SIG-M5 treated with dmso at 0.1 percent for 504 hours (cell line): ENCODE results near the gene NUCB2.
"Not testable (repeated sequence)": the region's sequence is repeated elsewhere in the genome, so short reads cannot be mapped to it uniquely, and the experiment has no call there.

Experiments used
- DNase-seq: peaks from one replicate; lab custom pipeline; 2025; ENCODE audit not compliant: unreplicated experiment; lab: John Stamatoyannopoulos, UW

NUCB2 gene

GRCh38 chr11:17276236-17277023, at the start of gene NUCB2:
Gene NUCB2 (plus strand): TSS chr11:17276739. CDS start chr11:17295324, 18,585 bp downstream.
- peak; percentile 94 for DNase-seq

GRCh38 chr11:17228186-17228925, 48.2 kb upstream of the NUCB2 start:
- not testable (repeated sequence) for DNase-seq

- no peak for DNase-seq
Measured at GRCh38 chr11:17229481-17230152, 46.9 kb upstream of the NUCB2 start.

- DNase-seq, result peak; percentile 73
Measured at GRCh38 chr11:17230867-17231851, 45.4 kb upstream of the NUCB2 start.

- no peak for DNase-seq
Measured at GRCh38 chr11:17233101-17233500, 43.4 kb upstream of the NUCB2 start.

DNA sequence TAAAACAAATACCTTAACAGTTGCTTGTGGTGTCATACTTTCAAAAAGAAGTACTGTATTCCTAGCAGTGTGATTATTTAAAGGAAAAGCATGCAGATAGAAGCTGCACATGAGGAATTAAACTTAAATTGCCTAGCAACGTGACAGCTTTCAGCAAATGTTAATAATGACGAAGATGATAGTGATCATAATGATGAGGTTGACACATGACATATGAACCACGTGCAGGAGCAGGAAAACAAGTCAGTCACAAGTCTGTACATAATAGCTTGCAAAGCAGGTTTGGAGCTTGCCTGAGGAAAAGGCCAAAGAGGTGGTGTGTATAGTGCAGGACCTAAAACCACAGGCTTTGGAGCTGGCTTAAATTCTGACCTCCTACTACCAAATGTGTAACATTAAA, 38.2 kb upstream of the NUCB2 start:
- DNase-seq, result peak; percentile 62

DNA sequence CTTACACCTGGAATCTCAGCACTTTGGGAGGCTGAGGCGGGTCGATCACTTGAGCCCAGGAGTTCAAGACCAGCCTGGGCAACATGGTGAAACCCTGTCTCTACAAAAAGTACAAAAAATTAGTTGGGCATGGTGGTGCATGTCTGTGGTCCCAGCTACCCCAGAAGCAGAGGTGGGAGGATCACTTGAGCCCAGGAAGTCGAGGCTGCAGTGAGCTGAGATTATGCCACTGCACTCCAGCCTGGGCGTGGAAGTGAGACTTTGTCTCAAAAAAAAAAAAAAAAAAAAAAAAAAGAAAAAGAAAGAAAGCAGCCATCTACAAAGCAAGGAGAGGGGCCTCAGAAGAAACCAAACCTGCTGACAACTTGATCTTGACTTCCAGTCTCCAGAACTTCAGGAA, 36.6 kb upstream of the NUCB2 start:
- not testable (repeated sequence) for DNase-seq

DNA sequence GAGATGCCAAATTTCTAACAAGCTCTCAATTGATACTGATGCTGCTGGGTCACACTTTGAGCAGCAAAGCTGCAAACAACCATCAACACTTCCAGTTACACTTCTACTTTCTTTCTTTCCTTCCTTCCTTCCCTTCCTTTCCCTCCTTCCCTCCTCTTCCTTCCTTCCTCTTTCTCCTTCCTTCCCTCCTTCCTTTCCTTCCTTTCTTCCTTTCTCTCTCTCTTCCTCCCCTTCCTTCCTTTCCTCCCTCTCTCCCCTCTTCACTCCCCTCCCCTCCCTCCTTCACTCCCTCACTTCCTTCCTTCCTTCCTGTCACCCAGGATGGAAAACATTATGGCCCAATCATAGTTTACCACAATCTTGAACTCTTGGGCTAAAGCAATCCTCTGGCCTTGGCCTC, 35.8 kb upstream of the NUCB2 start:
- DNase-seq, result no peak

GRCh38 chr11:17242954-17243353, 33.6 kb upstream of the NUCB2 start:
- DNase-seq, result not testable (repeated sequence)

DNA sequence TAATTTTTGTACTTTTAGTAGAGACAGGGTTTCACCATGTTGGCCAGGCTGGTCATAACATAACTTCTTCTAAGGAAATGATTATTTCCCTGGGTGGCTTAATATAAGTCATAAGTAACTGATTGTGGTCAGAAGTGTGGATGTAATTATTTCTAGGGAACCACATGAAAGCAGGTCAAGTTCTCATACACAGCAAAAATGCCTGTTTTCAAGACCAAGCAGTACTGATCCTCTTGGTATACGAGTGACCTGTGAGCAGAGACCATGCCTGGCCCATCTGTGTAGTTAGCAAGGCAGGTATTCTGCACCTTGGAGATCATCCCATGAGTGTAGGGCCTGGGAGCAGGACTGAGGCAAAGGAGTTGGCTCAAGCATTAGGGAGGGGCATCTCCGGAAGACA, 32.5 kb upstream of the NUCB2 start:
- DNase-seq, result no peak

- no peak for DNase-seq
Measured at GRCh38 chr11:17250561-17251350, 25.8 kb upstream of the NUCB2 start.

- DNase-seq, result no peak
Measured at GRCh38 chr11:17252704-17253103, 23.8 kb upstream of the NUCB2 start.

DNA sequence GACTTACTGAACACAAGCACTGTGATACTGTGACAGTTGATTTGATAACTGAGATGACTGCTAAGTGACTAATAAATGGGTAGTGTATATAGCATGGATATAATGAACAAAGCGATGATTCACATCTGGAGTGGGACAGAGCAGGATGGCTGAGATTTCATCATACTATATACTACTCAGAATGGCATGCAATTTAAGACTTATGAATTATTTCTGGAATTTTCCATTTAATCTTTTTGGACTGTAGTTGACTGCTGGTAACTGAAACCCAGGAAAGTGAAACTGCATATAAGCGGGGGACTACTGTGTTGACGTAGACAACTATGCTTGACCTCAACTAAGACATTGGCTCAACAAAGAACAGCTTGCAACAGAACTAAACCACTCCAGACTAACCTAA, 20.0 kb upstream of the NUCB2 start:
- no peak for DNase-seq

GRCh38 chr11:17257196-17257595, 19.3 kb upstream of the NUCB2 start:
- no peak for DNase-seq

DNA sequence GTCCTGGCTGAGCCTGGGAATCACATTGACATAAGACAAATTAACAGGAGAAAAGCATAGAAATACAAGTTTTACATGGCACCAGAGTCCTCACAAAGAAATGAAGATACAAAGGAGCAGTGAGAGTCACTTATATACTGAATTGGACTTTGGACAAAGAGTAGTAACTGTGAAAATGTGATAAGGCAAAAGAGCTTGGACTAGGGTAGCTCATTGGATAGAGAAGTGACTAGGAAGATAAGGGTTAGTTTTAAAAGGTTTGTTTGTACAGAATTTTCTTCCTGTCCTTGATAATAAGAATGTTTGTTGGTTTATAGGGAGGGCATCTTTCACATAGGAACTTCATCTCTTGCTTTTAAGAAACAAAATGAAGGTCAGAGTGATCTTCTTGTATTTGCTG, 17.9 kb upstream of the NUCB2 start:
- DNase-seq, result no peak

DNA sequence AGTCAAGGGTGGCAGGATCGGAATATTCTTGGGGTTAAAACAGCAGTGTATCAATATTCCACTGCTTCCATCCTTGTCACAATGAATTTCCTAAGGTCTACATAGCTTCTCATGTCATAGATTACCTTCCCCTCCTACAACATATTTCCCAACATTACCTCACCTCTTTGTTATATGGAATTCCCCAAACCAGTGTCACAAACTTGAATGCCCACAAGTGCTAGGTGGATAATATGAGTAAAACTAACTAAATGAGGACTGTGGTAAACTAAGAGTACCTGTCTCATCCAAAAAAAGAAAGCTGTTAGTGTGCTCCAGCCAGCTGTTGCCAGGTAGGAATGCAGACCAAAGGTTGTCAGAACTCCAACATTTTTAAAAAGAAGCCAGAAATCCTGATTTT, 17.0 kb upstream of the NUCB2 start:
- DNase-seq, result no peak

- DNase-seq, result no peak
Measured at GRCh38 chr11:17260020-17260419, 16.5 kb upstream of the NUCB2 start.

DNA sequence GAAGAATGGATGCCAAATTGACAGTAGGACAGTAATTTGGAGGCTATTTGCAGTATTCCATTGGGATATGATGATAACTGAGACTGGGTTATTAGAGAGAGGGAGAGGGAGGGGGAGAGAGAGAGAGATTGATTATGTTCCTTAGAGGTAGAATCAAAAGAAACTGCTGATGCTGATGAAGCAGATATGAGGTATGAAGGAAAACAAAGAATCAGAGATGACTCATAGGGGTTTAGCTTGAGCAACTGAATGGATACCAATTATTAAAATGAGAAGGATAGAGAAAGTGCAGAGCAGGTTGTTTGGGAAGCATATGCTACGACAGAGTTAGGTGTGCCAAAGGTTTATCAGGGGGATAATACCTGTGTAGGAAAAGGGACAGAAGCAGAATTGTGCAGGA, 12.8 kb upstream of the NUCB2 start:
- DNase-seq, result no peak

DNA sequence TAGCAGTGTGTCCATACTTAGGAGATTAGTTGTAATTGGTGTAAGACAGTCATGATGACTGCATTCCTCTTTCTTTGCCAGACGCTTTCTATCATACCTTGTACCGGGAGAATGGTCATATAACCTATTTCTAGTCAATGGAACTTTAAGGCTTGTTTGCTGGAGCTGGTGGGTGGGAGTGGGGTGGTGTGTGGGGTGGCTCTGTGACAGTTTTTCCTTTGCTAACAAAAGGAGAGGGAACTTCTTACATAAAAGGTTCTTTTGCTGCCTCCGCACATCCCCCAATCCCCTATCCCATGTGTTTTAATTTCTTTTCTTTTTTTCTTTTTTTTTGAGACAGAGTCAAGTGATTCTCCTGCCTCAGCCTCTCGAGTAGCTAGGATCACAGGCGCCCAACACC, 9.8 kb upstream of the NUCB2 start:
- DNase-seq, result no peak

GRCh38 chr11:17267576-17267975, 9.0 kb upstream of the NUCB2 start:
- DNase-seq, result peak; percentile 43
